NB4 (cell line): ENCODE data around the gene RFXANK.

ENCODE experiments used
- DNase-seq: peaks from one replicate; pipeline ENCODE4 v3.0.0; 2010; ENCODE audit warnings: low read depth
- H3K4me3 ChIP-seq: one replicate; pipeline ENCODE4 v1.5.1; 2011; ENCODE audit warnings: mild to moderate bottlenecking, low read depth, low read length, moderate library complexity
- MYC ChIP-seq: IDR thresholded peaks from 2 replicates; pipeline ENCODE4 v1.6.1; 2011; ENCODE audit warnings: low read depth, low read length
- POLR2A ChIP-seq: IDR thresholded peaks from 2 replicates; pipeline ENCODE4 v1.6.1; 2011; ENCODE audit warnings: mild to moderate bottlenecking; ENCODE audit not compliant: insufficient read length; ENCODE audit errors: extremely low read depth
- TF ChIP-seq, protein P1 (sequence below): IDR thresholded peaks from 2 replicates; pipeline ENCODE4 v1.6.1; 2011; ENCODE audit warnings: low read depth, low read length
- TF ChIP-seq, protein P2 (sequence below): IDR thresholded peaks from one replicate; pipeline ENCODE4 v1.5.1; 2012; ENCODE audit warnings: low read depth, low read length

The RFXANK gene

GRCh38 chr19:19223060-19223459 lies 31.0 kb downstream of the RFXANK start:
- TF ChIP-seq, protein P1, sequence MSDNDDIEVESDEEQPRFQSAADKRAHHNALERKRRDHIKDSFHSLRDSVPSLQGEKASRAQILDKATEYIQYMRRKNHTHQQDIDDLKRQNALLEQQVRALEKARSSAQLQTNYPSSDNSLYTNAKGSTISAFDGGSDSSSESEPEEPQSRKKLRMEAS = no peak
- TF ChIP-seq POLR2A (no peak), MYC (no peak)
- TF ChIP-seq, protein P2, sequence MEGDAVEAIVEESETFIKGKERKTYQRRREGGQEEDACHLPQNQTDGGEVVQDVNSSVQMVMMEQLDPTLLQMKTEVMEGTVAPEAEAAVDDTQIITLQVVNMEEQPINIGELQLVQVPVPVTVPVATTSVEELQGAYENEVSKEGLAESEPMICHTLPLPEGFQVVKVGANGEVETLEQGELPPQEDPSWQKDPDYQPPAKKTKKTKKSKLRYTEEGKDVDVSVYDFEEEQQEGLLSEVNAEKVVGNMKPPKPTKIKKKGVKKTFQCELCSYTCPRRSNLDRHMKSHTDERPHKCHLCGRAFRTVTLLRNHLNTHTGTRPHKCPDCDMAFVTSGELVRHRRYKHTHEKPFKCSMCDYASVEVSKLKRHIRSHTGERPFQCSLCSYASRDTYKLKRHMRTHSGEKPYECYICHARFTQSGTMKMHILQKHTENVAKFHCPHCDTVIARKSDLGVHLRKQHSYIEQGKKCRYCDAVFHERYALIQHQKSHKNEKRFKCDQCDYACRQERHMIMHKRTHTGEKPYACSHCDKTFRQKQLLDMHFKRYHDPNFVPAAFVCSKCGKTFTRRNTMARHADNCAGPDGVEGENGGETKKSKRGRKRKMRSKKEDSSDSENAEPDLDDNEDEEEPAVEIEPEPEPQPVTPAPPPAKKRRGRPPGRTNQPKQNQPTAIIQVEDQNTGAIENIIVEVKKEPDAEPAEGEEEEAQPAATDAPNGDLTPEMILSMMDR = no peak
- H3K4me3 ChIP-seq = no peak overlapping the region

GRCh38 chr19:19223636-19224035 lies 31.6 kb downstream of the RFXANK start:
- no peak overlapping the region for H3K4me3 ChIP-seq
- no peak for DNase-seq
- TF ChIP-seq, protein P1 = no peak
- TF ChIP-seq MYC (no peak), POLR2A (no peak)
- TF ChIP-seq, protein P2 = no peak

More at GRCh38 chr19:19223060-19223459, 31.0 kb downstream of the RFXANK start:
- DNase-seq = no peak

DNA sequence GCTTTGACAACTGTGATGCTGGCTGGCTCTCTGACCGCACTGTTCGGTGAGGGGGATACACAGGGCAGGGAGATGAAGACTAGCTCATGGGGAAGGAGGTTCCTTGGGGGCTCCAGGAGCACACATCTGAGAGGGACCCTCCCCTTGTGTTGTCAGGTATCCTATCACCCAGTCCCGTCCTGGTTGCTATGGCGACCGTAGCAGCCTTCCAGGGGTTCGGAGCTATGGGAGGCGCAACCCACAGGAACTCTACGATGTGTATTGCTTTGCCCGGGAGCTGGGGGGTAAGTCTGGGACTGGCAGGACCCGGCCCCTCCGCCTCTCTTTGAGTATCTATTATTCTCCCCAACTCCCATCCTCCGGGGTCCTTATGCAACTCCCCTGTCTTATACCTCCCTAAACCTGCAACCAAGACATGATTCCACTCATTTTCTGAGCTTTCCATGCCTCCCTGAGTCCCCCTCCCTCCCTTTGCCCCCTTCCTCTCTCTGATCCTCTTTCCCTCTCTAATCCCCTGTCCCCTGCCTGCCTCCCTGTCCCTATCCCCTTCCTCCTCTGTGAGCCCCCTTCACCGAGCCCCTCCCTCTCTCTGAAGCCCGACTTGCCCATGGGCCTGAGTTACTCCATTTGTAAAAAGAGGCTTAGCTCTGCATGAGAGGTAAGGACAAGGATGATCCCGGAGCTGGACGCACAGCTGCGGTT lies 32.2 kb downstream of the RFXANK start:
- no peak for DNase-seq
- H3K4me3 ChIP-seq = no peak overlapping the region
- no peak for TF ChIP-seq MYC
- no peak for TF ChIP-seq POLR2A
- TF ChIP-seq, protein P1 = no peak
- TF ChIP-seq, protein P2 = no peak

DNA sequence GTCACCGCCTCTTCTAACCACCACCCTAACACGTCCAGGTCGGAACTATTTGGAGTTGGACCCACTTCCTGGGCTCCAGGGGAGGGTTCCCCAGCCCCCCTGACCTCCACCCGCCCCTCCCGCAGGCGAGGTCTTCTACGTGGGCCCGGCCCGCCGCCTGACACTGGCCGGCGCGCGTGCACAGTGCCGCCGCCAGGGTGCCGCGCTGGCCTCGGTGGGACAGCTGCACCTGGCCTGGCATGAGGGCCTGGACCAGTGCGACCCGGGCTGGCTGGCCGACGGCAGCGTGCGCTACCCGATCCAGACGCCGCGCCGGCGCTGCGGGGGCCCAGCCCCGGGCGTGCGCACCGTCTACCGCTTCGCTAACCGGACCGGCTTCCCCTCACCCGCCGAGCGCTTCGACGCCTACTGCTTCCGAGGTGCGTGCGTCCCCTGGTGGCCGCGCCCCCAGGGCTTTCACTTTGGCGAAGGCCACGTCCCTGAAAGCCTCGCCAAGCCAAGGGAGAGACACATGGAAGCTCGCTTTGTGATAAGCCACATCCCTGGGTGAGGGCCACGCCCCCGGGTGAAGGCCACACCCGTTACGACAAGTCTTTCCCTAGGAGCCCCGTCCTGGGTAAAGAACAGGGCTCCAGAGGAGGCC lies 32.9 kb downstream of the RFXANK start:
- no peak overlapping the region for H3K4me3 ChIP-seq
- TF ChIP-seq, protein P2 = peak; percentile 83
- TF ChIP-seq MYC (peak; percentile 54), POLR2A (no peak)
- TF ChIP-seq, protein P1 = peak; percentile 72
- DNase-seq = peak; percentile 87

DNA sequence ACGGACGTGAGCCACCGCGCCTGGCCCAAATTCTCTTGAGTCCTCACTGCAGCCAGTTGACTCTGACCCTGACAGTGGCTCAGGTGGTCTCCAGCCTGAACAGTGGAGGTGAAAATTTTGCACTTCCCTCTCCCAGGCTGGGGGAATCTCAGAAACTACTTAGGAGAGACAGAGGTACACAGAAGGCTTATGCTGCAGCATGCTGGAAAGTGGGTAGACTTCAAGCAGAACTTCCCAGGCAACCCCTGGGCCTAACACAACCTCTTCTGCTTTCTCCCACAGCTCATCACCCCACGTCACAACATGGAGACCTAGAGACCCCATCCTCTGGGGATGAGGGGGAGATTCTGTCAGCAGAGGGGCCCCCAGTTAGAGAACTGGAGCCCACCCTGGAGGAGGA lies 34.1 kb downstream of the RFXANK start:
- TF ChIP-seq, protein P2 = no peak
- TF ChIP-seq POLR2A = no peak
- TF ChIP-seq, protein P1 = no peak
- TF ChIP-seq MYC = no peak
- DNase-seq = no peak

More for the DNA sequence above, 34.1 kb downstream of the RFXANK start:
- H3K4me3 ChIP-seq = no peak overlapping the region
